A673 (cell line): ENCODE measurements around the gene TSEN15.

Source experiments
- CTCF ChIP-seq: fragments of 300-800, 200-600 bp; sonication (generic); conservative IDR thresholded peaks from 2 replicates; pipeline ENCODE4 v1.5.1; 2017; ENCODE audit warnings: low read depth, mild to moderate bottlenecking, antibody characterized with exemption, low read length, moderate library complexity, mixed read lengths
- EZH2 ChIP-seq: fragments of 200-600 bp; sonication (generic); IDR thresholded peaks from 2 replicates; pipeline ENCODE4 v1.6.1; 2017; ENCODE audit warnings: borderline replicate concordance, low read depth, mild to moderate bottlenecking, mixed read lengths, antibody characterized with exemption, low read length; ENCODE audit not compliant: poor library complexity, severe bottlenecking

GRCh38 chr1:184093071-184093470 is 41.5 kb downstream of the TSEN15 start:
- TF ChIP-seq CTCF = no peak
- TF ChIP-seq EZH2 = no peak
